Trophoblast cell (in vitro differentiated cells and primary cell): ENCODE results near the gene CCDC195. TPM values are rescaled to one million over a fixed set of nuclear protein-coding genes. Genes with fewer than 3 reads are reported as not detected.

ENCODE experiments used
- DNase-seq, 2 donors: peaks; one replicate each; pipeline ENCODE4 v3.0.0-alpha.2; 2016
- H2AFZ ChIP-seq: 2 replicates; pipeline ENCODE4 v1.6.1; 2013; ENCODE audit warnings: low read length, moderate library complexity, mild to moderate bottlenecking; ENCODE audit not compliant: insufficient read depth, poor library complexity
- H2AK5ac ChIP-seq: 2 replicates; pipeline ENCODE4 v1.6.1; 2013; ENCODE audit warnings: mild to moderate bottlenecking, low read length
- H2BK120ac ChIP-seq: 2 replicates; pipeline ENCODE4 v1.6.1; 2013; ENCODE audit warnings: low read length, mild to moderate bottlenecking, moderate library complexity; ENCODE audit not compliant: insufficient read depth, poor library complexity
- H2BK12ac ChIP-seq: 2 replicates; pipeline ENCODE4 v1.6.1; 2013; ENCODE audit warnings: mild to moderate bottlenecking, low read length, moderate library complexity
- H2BK5ac ChIP-seq: 2 replicates; pipeline ENCODE4 v1.6.1; 2013; ENCODE audit warnings: low read length, low read depth, moderate library complexity, mild to moderate bottlenecking; ENCODE audit not compliant: poor library complexity
- H3K14ac ChIP-seq: 2 replicates; pipeline ENCODE4 v1.6.1; 2013; ENCODE audit warnings: mild to moderate bottlenecking, low read length
- H3K18ac ChIP-seq: 2 replicates; pipeline ENCODE4 v1.6.1; 2013; ENCODE audit warnings: mild to moderate bottlenecking, low read length
- H3K23ac ChIP-seq: 2 replicates; pipeline ENCODE4 v1.6.1; 2013; ENCODE audit warnings: low read length
- H3K27ac ChIP-seq: 2 replicates; pipeline ENCODE4 v1.5.1; 2013; ENCODE audit warnings: low read depth, mild to moderate bottlenecking, inconsistent platforms, low read length, moderate library complexity
- H3K27me3 ChIP-seq: 2 replicates; pipeline ENCODE4 v1.6.1; 2013; ENCODE audit warnings: inconsistent platforms, mild to moderate bottlenecking, low read length, moderate library complexity; ENCODE audit not compliant: insufficient read depth
- H3K36me3 ChIP-seq, 2 experiments: 1 replicate in 1 of 2; 2 replicates in 1 of 2; pipeline ENCODE4 v1.6.1; 2013; ENCODE audit warnings: low read length in 2 of 2, mild to moderate bottlenecking in 2 of 2, moderate library complexity in 1 of 2; ENCODE audit not compliant: insufficient read depth in 2 of 2, control insufficient read depth in 1 of 2
- H3K4ac ChIP-seq: 2 replicates; pipeline ENCODE4 v1.6.1; 2013; ENCODE audit warnings: low read depth, mild to moderate bottlenecking, low read length, moderate library complexity
- H3K4me1 ChIP-seq, 2 experiments: 1 replicate in 1 of 2; 2 replicates in 1 of 2; pipeline ENCODE4 v1.6.1; 2013; ENCODE audit warnings: low read length in 2 of 2, mild to moderate bottlenecking in 2 of 2, moderate library complexity in 1 of 2; ENCODE audit not compliant: insufficient read depth in 2 of 2, control insufficient read depth in 1 of 2
- H3K4me2 ChIP-seq: 2 replicates; pipeline ENCODE4 v1.6.1; 2013; ENCODE audit warnings: inconsistent platforms, mild to moderate bottlenecking, low read length, moderate library complexity
- H3K4me3 ChIP-seq: 2 replicates; pipeline ENCODE4 v1.5.1; 2013; ENCODE audit warnings: mild to moderate bottlenecking, low read depth, low read length, inconsistent platforms
- H3K79me1 ChIP-seq: one replicate; pipeline ENCODE4 v1.6.1; 2013; ENCODE audit warnings: low read length
- H3K79me2 ChIP-seq: 2 replicates; pipeline ENCODE4 v1.6.1; 2013; ENCODE audit warnings: low read length, mild to moderate bottlenecking; ENCODE audit not compliant: control insufficient read depth, insufficient read depth, poor library complexity
- H3K9ac ChIP-seq: 2 replicates; pipeline ENCODE4 v1.6.1; 2013; ENCODE audit warnings: mild to moderate bottlenecking, low read length
- H3K9me3 ChIP-seq: 2 replicates; pipeline ENCODE4 v1.6.1; 2013; ENCODE audit warnings: low read depth, mild to moderate bottlenecking, control low read depth, inconsistent platforms, low read length; ENCODE audit not compliant: insufficient read depth
- H4K12ac ChIP-seq: 2 replicates; pipeline ENCODE4 v1.6.1; 2013; ENCODE audit warnings: low read depth, mild to moderate bottlenecking, low read length, moderate library complexity
- H4K8ac ChIP-seq: 2 replicates; pipeline ENCODE4 v1.6.1; 2013; ENCODE audit warnings: low read depth, mild to moderate bottlenecking, low read length, moderate library complexity
- H4K91ac ChIP-seq: one replicate; pipeline ENCODE4 v1.6.1; 2013; ENCODE audit warnings: low read depth, mild to moderate bottlenecking, low read length, moderate library complexity
- WGBS: extraction: QIAGEN DNeasy Blood & Tissue Kit; methylation state at CpG from one replicate; pipeline ENCODE4 v1.1.7; 2013; ENCODE audit warnings: missing lambda C conversion rate; ENCODE audit not compliant: insufficient read length, insufficient coverage; ENCODE audit errors: extremely low coverage; 5-methylcytosine and 5-hydroxymethylcytosine counted together
- polyA plus RNA-seq: library from polyadenylated mRNA; stranded (reverse); fragments of 200-250 nt; gene quantifications from 2 replicates; pipeline ENCODE4 v1.2.3, GENCODE V29; 2013

Gene CCDC195, protein sequence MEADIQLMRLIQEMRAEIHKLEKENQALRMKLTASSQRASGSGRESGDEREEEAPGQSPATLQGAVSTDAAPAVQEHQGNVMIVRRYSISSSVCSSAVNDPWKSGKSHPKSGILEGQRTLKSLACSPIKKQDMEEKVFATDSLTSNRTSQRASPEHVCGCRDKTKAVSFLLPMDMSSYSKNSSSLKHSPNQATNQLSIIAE
- not detected in 2 replicates for polyA plus RNA-seq

GRCh38 chr2:224716201-224716600, at the start of gene CCDC195:
TSS of gene CCDC195 (minus strand) at chr2:224716365. CDS start at chr2:224716365, 0 bp downstream.
- Histone ChIP-seq H3K79me1 (no peaks in the 10 kb centered on the region), H3K18ac (no peak within 1 kb of the TSS), H4K91ac (no peak within 1 kb of the TSS), H2BK12ac (no peak within 1 kb of the TSS), H3K4me2 (no peak within 1 kb of the TSS), H3K9ac (no peak within 1 kb of the TSS), H2AK5ac (no peak within 1 kb of the TSS), H2BK5ac (no peak within 1 kb of the TSS), H2BK120ac (no peak within 1 kb of the TSS), H3K27me3 (no peaks in the 10 kb centered on the region), H3K79me2 (no peaks in the 10 kb centered on the region), H3K4me3 (no peak within 1 kb of the TSS), H2AFZ (no peak within 1 kb of the TSS), H4K12ac (no peak within 1 kb of the TSS), H3K36me3 (no peaks in the 10 kb centered on the region), H3K4ac (no peak within 1 kb of the TSS), H4K8ac (no peak within 1 kb of the TSS), H3K27ac (no peak within 1 kb of the TSS), H3K9me3 (no peaks in the 10 kb centered on the region), H3K23ac (no peak within 1 kb of the TSS), H3K14ac (no peak within 1 kb of the TSS), H3K4me1 (no peaks in the 10 kb centered on the region)
- no CpG with 5 or more reads among the region's 5 CpGs for WGBS
- no peak for DNase-seq

DNA sequence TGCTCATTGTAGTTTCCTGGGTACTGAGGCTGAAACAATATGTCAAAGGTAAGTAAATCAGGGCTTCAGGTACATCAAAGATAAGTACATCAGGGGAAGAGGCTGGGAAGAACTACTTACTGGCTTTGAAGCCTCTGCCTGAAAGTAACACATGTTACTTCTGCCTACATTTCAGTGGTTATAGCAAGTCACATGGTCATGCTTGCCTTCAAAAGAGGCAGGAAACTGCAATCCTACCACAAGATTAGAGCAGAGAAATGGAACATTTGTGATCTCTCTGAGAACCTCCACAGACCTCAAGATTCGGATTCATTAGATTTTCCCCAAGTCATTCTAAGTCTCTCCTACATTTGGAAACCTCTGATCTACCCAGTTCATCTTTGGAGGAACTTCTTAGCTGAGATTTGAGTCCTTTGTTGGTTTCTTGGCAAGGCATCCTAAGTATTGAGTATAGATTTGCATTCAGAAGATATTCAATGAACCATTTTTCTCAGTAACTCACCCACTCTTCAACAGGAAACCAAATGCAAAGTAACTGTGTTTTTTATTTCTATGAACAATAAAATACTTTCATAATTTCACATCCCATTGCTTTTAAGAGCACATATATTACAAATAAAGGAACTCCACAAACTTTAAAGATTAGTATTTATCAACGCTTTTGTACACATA, 48.5 kb upstream of the CCDC195 start:
- Histone ChIP-seq H4K8ac (no peak overlapping the region), H2BK12ac (no peak overlapping the region), H2AFZ (no peak overlapping the region), H3K9ac (no peak overlapping the region), H3K79me1 (no peaks in the 10 kb centered on the region), H4K91ac (no peak overlapping the region), H3K27me3 (no peaks in the 10 kb centered on the region), H3K4me3 (no peak overlapping the region), H3K18ac (no peak overlapping the region), H3K36me3 (no peaks in the 10 kb centered on the region), H3K23ac (no peak overlapping the region), H4K12ac (no peak overlapping the region), H3K14ac (no peak overlapping the region), H3K79me2 (no peaks in the 10 kb centered on the region), H3K9me3 (no peaks in the 10 kb centered on the region), H3K27ac (no peak overlapping the region), H3K4me1 (no peaks in the 10 kb centered on the region), H2BK120ac (no peak overlapping the region), H3K4me2 (no peak overlapping the region), H2AK5ac (no peak overlapping the region), H3K4ac (no peak overlapping the region), H2BK5ac (no peak overlapping the region)
- WGBS, result no CpG with 5 or more reads among the region's 2 CpGs
- no peak for DNase-seq

DNA sequence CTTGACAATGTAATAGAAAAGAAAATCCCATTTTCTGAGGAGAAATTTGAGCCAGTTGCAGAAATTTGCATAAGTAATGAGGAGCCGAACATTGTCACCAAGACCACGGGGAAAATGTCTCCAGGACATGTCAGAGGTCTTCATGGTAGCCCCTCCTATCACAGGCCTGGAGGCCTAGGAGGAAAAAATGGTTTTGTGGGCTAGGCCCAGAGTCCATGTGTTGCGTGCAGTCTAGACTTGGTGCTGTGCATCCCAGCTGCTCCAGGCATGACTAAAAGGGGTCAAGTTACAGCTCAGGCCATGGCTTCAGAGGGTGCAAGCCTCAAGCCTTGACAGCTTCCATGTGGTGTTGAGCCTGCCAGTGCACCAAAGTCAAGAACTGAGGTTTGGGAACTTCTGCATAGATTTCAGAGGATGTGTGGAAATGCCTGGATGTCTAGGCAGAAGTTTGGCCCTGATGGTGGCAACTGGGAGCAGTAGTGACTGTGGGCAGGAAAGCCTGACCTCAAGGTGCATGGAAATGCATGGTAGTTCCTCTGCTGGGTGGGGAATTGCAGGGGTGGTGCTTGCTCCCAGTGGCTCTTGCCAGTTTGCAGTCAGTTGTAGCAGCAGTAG, 41.9 kb upstream of the CCDC195 start:
- no peak overlapping the region for H4K12ac ChIP-seq
- no peaks in the 10 kb centered on the region for H3K27me3 ChIP-seq
- H3K79me1 ChIP-seq, result no peaks in the 10 kb centered on the region
- no peak for DNase-seq
- H2AK5ac ChIP-seq, result no peak overlapping the region
- H3K4me3 ChIP-seq, result no peak overlapping the region
- H2BK120ac ChIP-seq, result no peak overlapping the region
- H2AFZ ChIP-seq, result no peak overlapping the region
- H4K91ac ChIP-seq, result no peak overlapping the region
- no peak overlapping the region for H3K9ac ChIP-seq
- H3K14ac ChIP-seq, result no peak overlapping the region
- no peaks in the 10 kb centered on the region for H3K36me3 ChIP-seq
- no peaks in the 10 kb centered on the region for H3K4me1 ChIP-seq
- no peak overlapping the region for H3K23ac ChIP-seq
- H3K27ac ChIP-seq, result no peak overlapping the region
- no peak overlapping the region for H2BK5ac ChIP-seq
- H3K79me2 ChIP-seq, result no peaks in the 10 kb centered on the region
- no peak overlapping the region for H3K4ac ChIP-seq
- peaks cover 9% of the 10 kb centered on the region for H3K9me3 ChIP-seq
- H3K18ac ChIP-seq, result no peak overlapping the region
- no peak overlapping the region for H2BK12ac ChIP-seq
- H3K4me2 ChIP-seq, result no peak overlapping the region
- H4K8ac ChIP-seq, result no peak overlapping the region
- WGBS, result no CpG with 5 or more reads among the region's 3 CpGs

- H3K27me3 ChIP-seq, result no peaks in the 10 kb centered on the region
These were observed 37.8 kb upstream of the CCDC195 start for GRCh38 chr2:224753743-224754540.

More at GRCh38 chr2:224753743-224754540, 37.8 kb upstream of the CCDC195 start:
- Histone ChIP-seq H4K12ac (no peak overlapping the region), H3K14ac (no peak overlapping the region), H2BK5ac (no peak overlapping the region), H3K9ac (no peak overlapping the region), H3K27ac (no peak overlapping the region), H3K4me3 (no peak overlapping the region), H4K91ac (no peak overlapping the region), H3K23ac (no peak overlapping the region), H3K79me2 (no peaks in the 10 kb centered on the region), H2BK120ac (no peak overlapping the region), H4K8ac (no peak overlapping the region), H2AK5ac (no peak overlapping the region), H3K4ac (no peak overlapping the region), H3K9me3 (peaks cover 9% of the 10 kb centered on the region), H3K79me1 (no peaks in the 10 kb centered on the region), H3K18ac (no peak overlapping the region), H3K4me2 (no peak overlapping the region), H2AFZ (no peak overlapping the region), H2BK12ac (no peak overlapping the region), H3K4me1 (no peaks in the 10 kb centered on the region), H3K36me3 (no peaks in the 10 kb centered on the region)
- WGBS, result no CpG with 5 or more reads among the region's 1 CpG
- no peak for DNase-seq
